HEK293T (cell line): ENCODE measurements around the gene CTNNA3.

ENCODE experiments used
- BHLHE40 ChIP-seq: fragments of 450-650 bp; IDR thresholded peaks from 2 replicates; pipeline ENCODE4 v1.6.1; 2016; ENCODE audit warnings: mild to moderate bottlenecking, moderate library complexity, borderline replicate concordance
- ELF4 ChIP-seq: fragments of 450-650 bp; IDR thresholded peaks from 2 replicates; pipeline ENCODE4 v1.6.1; 2017; ENCODE audit warnings: antibody characterized with exemption
- FOXK2 ChIP-seq: fragments of 450-650 bp; IDR thresholded peaks from 2 replicates; pipeline ENCODE4 v1.6.1; 2016; ENCODE audit warnings: mild to moderate bottlenecking
- FOXM1 ChIP-seq: fragments of 450-650 bp; IDR thresholded peaks from 2 replicates; pipeline ENCODE4 v1.6.1; 2017; ENCODE audit warnings: mild to moderate bottlenecking, borderline replicate concordance
- HDGF ChIP-seq: fragments of 450-650 bp; IDR thresholded peaks from 2 replicates; pipeline ENCODE4 v1.6.1; 2017; ENCODE audit warnings: antibody characterized with exemption, borderline replicate concordance
- L3MBTL2 ChIP-seq: fragments of 450-650 bp; conservative IDR thresholded peaks from 2 replicates; pipeline ENCODE4 v1.6.1; 2016; ENCODE audit warnings: mild to moderate bottlenecking
- NFRKB ChIP-seq: fragments of 450-650 bp; IDR thresholded peaks from 2 replicates; pipeline ENCODE4 v1.6.1; 2016; ENCODE audit warnings: mild to moderate bottlenecking, moderate library complexity
- PKNOX1 ChIP-seq: fragments of 450-650 bp; IDR thresholded peaks from 2 replicates; pipeline ENCODE4 v1.6.1; 2016
- SP1 ChIP-seq: fragments of 450-650 bp; IDR thresholded peaks from 2 replicates; pipeline ENCODE4 v1.6.1; 2017
- ZNF384 ChIP-seq: fragments of 450-650 bp; IDR thresholded peaks from 2 replicates; pipeline ENCODE4 v1.6.1; 2016

GRCh38 chr10:67622511-67622910, 73.5 kb downstream of the CTNNA3 start:
- TF ChIP-seq PKNOX1: no peak
- no peak for TF ChIP-seq ELF4
- TF ChIP-seq BHLHE40: no peak
- TF ChIP-seq HDGF: no peak
- TF ChIP-seq FOXM1: no peak
- no peak for TF ChIP-seq ZNF384
- no peak for TF ChIP-seq L3MBTL2
- TF ChIP-seq NFRKB: no peak
- TF ChIP-seq FOXK2: no peak
- TF ChIP-seq SP1: no peak
